Gastroesophageal sphincter (tissue), 4 donors: ENCODE results near the gene PIK3R1. TPM values are rescaled to one million over a fixed set of nuclear protein-coding genes. Genes with fewer than 3 reads are reported as not detected.

Experiments used
- ATAC-seq: fragments of 150-250 bp; one replicate; pipeline ENCODE4 v1.9.1; 2016; ENCODE audit warnings: mild to moderate bottlenecking, moderate library complexity
- H3K27ac ChIP-seq, 4 donors: fragments of 200-600 bp; sonication (generic) in 3 of 4; 1 replicate in 3 of 4; 2 replicates in 1 of 4; pipeline ENCODE4 v1.5.1; 2016 to 2019
- H3K27me3 ChIP-seq: fragments of 200-600 bp; sonication (generic); one replicate; pipeline ENCODE4 v1.5.1; 2019
- H3K36me3 ChIP-seq, 2 donors: fragments of 200-600 bp; sonication (generic); one replicate each; pipeline ENCODE4 v1.5.1; 2019; ENCODE audit warnings: control low read depth in 1 of 2
- H3K4me1 ChIP-seq, 3 donors: fragments of 200-600 bp; sonication (generic); 1 replicate in 2 of 3; 2 replicates in 1 of 3; pipeline ENCODE4 v1.5.1; 2016 to 2019; ENCODE audit warnings: control low read depth in 2 of 3
- H3K4me3 ChIP-seq, 2 donors: fragments of 200-600 bp; sonication (generic); one replicate each; pipeline ENCODE4 v1.5.1; 2019; ENCODE audit warnings: mild to moderate bottlenecking in 1 of 2, moderate library complexity in 1 of 2
- H3K9me3 ChIP-seq, 3 donors: fragments of 200-600 bp; sonication (generic); one replicate each; pipeline ENCODE4 v1.5.1; 2017 to 2019; ENCODE audit warnings: control low read depth in 2 of 3
- EP300 ChIP-seq: sonication (generic); formaldehyde crosslinking; IDR thresholded peaks from one replicate; pipeline ENCODE4 v1.6.1; 2017; ENCODE audit warnings: antibody characterized with exemption, mild to moderate bottlenecking
- POLR2A ChIP-seq, 2 donors: fragments of 450-650 bp; IDR thresholded peaks; one replicate each; pipeline ENCODE4 v1.6.1; 2017; ENCODE audit warnings: antibody characterized with exemption in 2 of 2, mild to moderate bottlenecking in 2 of 2, moderate library complexity in 1 of 2
- POLR2AphosphoS5 ChIP-seq: sonication (generic); formaldehyde crosslinking; IDR thresholded peaks from one replicate; pipeline ENCODE4 v1.6.1; 2017; ENCODE audit warnings: antibody characterized with exemption
- WGBS, 2 donors: methylation state at CpG; one replicate each; pipeline ENCODE4 v1.1.5; 2018; ENCODE audit warnings: low coverage in 1 of 2; 5-methylcytosine and 5-hydroxymethylcytosine counted together
- total RNA-seq, 4 donors: library from RNA; depleted of rRNA; stranded (reverse); fragments of >200 nt; gene quantifications; one replicate each; pipeline ENCODE4 v1.1.0, GENCODE V29; 2016
- TF ChIP-seq, protein P1 (sequence below), 4 experiments: fragments of 200-600 bp in 2 of 4; fragments of 450-650 bp in 2 of 4; sonication (generic) in 1 of 4; IDR thresholded peaks; one replicate each; pipeline ENCODE4 v1.5.1; 2017 to 2019; ENCODE audit warnings: antibody characterized with exemption in 4 of 4, mild to moderate bottlenecking in 2 of 4, moderate library complexity in 2 of 4

The PIK3R1 gene
- total RNA-seq, 4 donors from 2014 or later = 188 to 403 (median 312) TPM

DNA sequence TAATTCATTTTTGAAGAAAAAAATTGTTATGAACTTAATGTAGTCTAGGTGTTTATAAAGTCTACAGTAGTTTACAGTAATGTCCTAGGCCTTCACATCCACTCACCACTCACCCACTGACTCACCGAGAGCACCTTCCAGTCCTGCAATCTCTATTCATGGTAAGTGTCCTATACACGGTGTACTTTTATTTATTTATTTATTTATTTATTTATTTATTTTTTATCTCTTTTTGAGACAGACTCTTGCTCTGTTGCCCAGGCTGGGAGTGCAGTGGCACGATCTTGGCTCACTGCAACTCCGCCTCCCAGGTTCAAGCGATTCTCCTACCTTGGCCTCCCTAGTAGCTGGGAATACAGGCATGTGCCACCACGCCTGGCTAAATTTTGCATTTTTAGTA lies 39.3 kb upstream of the PIK3R1 start:
- H3K9me3 ChIP-seq = no peaks in the 10 kb centered on the region
- H3K36me3 ChIP-seq = no peaks in the 10 kb centered on the region
- WGBS, 2 donors = 93% methylated on average over 2 to 6 of the region's 6 CpGs
- no peaks in the 10 kb centered on the region for H3K27me3 ChIP-seq
- H3K27ac ChIP-seq = no peak overlapping the region
- H3K4me3 ChIP-seq = no peak overlapping the region
- peaks cover 6 to 18% (median 9%) of the 10 kb centered on the region in 3 donors for H3K4me1 ChIP-seq
- ATAC-seq = no peak
- no peak for TF ChIP-seq POLR2A (IDR thresholded peaks at IDR 0.05)
- TF ChIP-seq EP300 = no peak
- TF ChIP-seq, protein P1, sequence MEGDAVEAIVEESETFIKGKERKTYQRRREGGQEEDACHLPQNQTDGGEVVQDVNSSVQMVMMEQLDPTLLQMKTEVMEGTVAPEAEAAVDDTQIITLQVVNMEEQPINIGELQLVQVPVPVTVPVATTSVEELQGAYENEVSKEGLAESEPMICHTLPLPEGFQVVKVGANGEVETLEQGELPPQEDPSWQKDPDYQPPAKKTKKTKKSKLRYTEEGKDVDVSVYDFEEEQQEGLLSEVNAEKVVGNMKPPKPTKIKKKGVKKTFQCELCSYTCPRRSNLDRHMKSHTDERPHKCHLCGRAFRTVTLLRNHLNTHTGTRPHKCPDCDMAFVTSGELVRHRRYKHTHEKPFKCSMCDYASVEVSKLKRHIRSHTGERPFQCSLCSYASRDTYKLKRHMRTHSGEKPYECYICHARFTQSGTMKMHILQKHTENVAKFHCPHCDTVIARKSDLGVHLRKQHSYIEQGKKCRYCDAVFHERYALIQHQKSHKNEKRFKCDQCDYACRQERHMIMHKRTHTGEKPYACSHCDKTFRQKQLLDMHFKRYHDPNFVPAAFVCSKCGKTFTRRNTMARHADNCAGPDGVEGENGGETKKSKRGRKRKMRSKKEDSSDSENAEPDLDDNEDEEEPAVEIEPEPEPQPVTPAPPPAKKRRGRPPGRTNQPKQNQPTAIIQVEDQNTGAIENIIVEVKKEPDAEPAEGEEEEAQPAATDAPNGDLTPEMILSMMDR (IDR thresholded peaks at IDR 0.05) = no peak
- TF ChIP-seq POLR2AphosphoS5 = no peak

DNA sequence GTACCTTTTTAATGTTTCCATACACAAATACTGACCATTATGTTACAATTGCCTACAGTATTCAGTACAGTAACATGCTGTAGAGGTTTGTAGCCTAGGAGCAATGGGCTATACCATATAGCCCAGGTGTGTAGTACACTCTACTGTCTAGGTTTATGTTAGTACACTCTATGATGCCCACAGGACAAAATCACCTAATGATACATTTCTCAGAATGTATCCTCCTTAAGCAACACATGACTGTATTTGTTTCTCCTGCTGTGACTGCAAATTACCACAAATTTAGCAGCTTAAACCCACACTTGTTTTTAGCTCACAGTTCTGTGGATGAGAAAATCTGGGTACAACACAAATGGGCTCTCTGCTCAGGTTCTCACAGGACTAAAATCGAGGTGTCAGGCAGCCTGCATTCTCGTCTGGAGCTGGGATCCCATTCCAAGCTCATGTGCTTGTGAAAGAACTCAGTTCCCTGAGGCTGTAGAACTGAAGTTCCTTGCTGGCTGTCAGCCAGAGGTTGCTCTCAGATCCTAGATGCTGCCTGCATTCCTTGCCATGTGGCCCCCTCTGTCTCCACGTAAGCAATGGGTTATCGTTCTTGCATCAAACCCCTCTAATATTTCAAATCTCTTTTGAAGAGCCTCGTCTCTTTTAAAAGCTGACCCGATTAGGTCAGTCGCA lies 38.6 kb upstream of the PIK3R1 start:
- H3K9me3 ChIP-seq = no peaks in the 10 kb centered on the region
- WGBS, 2 donors = 94 to 100% methylated on average over 3 to 5 of the region's 7 CpGs
- H3K36me3 ChIP-seq = no peaks in the 10 kb centered on the region
- H3K27me3 ChIP-seq = no peaks in the 10 kb centered on the region
- ATAC-seq = no peak
- no peak overlapping the region for H3K4me3 ChIP-seq
- TF ChIP-seq POLR2AphosphoS5 (no peak), EP300 (no peak), POLR2A (IDR thresholded peaks at IDR 0.05) (no peak)
- TF ChIP-seq, protein P1 (IDR thresholded peaks at IDR 0.05) = no peak
- peaks cover 5 to 12% (median 6%) of the 10 kb centered on the region in 3 donors for H3K4me1 ChIP-seq
- H3K27ac ChIP-seq = no peak overlapping the region

DNA sequence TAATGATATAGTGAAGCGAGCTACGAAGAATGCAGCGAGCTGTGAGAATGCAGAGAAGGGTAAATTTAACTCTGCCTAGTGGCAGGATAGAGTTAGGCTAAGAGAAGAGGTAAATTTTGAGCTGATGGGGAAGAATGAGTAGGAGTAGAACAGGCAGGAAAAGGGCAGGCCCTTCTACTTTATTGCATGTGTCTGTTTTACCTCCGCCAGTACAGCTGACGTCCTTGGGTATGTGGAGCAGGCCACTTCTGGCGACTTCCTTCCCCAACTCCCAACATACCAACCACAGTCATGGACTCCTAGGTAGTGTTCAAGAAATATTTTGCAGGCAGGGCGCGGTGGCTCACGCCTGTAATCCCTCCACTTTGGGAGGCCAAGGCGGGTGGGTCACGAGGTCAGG lies 37.9 kb upstream of the PIK3R1 start:
- no peak for TF ChIP-seq EP300
- no peak for TF ChIP-seq POLR2AphosphoS5
- TF ChIP-seq POLR2A (IDR thresholded peaks at IDR 0.05) = no peak
- Histone ChIP-seq H3K4me3 (no peak overlapping the region), H3K27me3 (no peaks in the 10 kb centered on the region), H3K9me3 (no peaks in the 10 kb centered on the region), H3K4me1 (peaks cover under 1 to 5% (median under 1%) of the 10 kb centered on the region in 3 donors), H3K27ac (no peak overlapping the region), H3K36me3 (no peaks in the 10 kb centered on the region)
- WGBS, 2 donors = 96 to 100% methylated on average over 4 to 5 of the region's 11 CpGs
- no peak for ATAC-seq

DNA sequence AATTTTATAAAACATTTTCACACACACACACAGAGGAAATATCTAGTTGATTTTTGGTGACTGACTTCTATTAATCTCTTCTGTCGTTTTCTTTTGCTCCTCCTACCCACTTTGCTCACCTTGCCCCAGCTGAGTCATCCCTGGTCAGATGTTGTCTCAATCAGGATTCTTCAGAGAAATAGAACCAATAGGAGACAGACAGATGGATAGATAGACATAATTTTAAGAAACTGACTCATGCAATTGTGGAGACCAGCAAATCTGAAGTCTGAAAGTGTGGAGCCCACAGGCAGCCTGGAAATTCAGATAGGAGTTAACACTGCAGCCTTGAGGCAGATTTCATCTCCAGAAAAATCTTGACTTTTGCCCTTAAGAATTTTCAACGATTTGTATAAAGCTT lies 37.0 kb upstream of the PIK3R1 start:
- Histone ChIP-seq H3K27me3 (no peaks in the 10 kb centered on the region), H3K4me3 (no peak overlapping the region), H3K9me3 (no peaks in the 10 kb centered on the region), H3K27ac (no peak overlapping the region), H3K36me3 (no peaks in the 10 kb centered on the region), H3K4me1 (no peaks in the 10 kb centered on the region)
- WGBS, 2 donors = 64 to 75% methylated on average over 2 of the region's 2 CpGs
- ATAC-seq = no peak
- TF ChIP-seq POLR2AphosphoS5 (no peak), POLR2A (IDR thresholded peaks at IDR 0.05) (no peak), EP300 (no peak)
- TF ChIP-seq, protein P1 (IDR thresholded peaks at IDR 0.05) = no peak

DNA sequence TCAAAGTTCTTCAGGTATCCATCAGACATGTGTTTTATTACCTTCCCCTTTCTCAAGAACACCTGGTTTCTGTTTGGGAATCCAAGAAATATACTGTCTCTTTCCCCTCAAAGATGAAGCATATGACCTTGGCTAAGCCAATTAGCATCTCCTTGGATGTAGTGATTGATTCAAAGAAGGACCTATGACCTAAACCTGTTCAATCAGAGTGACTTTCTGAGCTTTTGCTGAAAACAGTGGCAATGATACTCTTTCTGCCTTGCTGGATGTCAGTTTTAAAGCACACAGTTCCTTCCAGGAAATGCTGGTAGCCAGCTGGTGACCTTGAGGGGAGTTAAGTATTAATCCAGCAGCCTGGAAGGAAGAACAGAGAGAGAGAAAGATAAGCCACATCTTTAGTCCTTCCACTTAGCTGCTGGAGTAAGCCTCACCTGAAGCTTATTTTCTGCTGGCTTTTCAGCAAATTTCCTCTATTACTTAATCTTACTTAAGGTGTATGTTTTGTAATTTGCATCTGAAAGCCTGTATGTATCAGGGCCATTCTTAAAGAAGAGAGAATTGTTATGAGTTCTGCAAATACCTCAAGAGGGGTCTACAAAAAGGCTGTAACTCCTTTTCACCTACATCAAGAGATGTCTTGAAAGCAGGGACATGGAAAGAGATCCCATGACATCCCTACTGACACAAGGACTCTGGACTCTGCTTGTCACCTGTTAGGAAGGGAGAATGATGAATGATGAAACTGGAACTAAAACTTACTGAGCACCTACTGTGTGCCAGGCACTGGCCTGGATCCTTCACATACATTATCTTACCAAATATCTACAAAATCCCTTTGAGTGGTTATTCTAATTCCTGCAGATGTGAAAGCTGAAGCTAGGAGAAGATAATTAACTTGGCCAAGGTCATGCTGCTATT lies 35.2 kb upstream of the PIK3R1 start:
- Histone ChIP-seq H3K27ac (no peak overlapping the region), H3K36me3 (no peaks in the 10 kb centered on the region), H3K27me3 (no peaks in the 10 kb centered on the region), H3K4me1 (no peaks in the 10 kb centered on the region), H3K4me3 (no peak overlapping the region), H3K9me3 (no peaks in the 10 kb centered on the region)
- no peak for ATAC-seq
- no peak for TF ChIP-seq POLR2A (IDR thresholded peaks at IDR 0.05)
- TF ChIP-seq, protein P1 (IDR thresholded peaks at IDR 0.05) = no peak
- TF ChIP-seq POLR2AphosphoS5 = no peak
- TF ChIP-seq EP300 = no peak
